Mesenchymal stem cell (in vitro differentiated cells and primary cell): Measurements from ENCODE around the gene PIK3IP1.

Source experiments
- DNase-seq: peaks from one replicate; pipeline ENCODE4 v3.0.0-alpha.2; 2013
- H2AFZ ChIP-seq: one replicate; pipeline ENCODE4 v1.6.1; 2013; ENCODE audit warnings: low read depth, mild to moderate bottlenecking, control low read depth, inconsistent platforms, low read length, moderate library complexity
- H2AK5ac ChIP-seq: 2 replicates; pipeline ENCODE4 v1.6.1; 2013; ENCODE audit warnings: low read length, moderate library complexity, mild to moderate bottlenecking, inconsistent platforms; ENCODE audit not compliant: severe bottlenecking
- H2BK120ac ChIP-seq: one replicate; pipeline ENCODE4 v1.6.1; 2013; ENCODE audit warnings: low read depth, mild to moderate bottlenecking, inconsistent platforms, low read length, moderate library complexity
- H2BK12ac ChIP-seq, 2 experiments: one replicate each; pipeline ENCODE4 v1.6.1; 2013; ENCODE audit warnings: inconsistent platforms in 2 of 2, low read length in 2 of 2, mild to moderate bottlenecking in 2 of 2, moderate library complexity in 2 of 2, control low read depth in 1 of 2
- H2BK15ac ChIP-seq: one replicate; pipeline ENCODE4 v1.6.1; 2013; ENCODE audit warnings: mild to moderate bottlenecking, low read depth, inconsistent platforms; ENCODE audit not compliant: poor library complexity, severe bottlenecking
- H2BK5ac ChIP-seq: 2 replicates; pipeline ENCODE4 v1.6.1; 2013; ENCODE audit warnings: low read depth, mild to moderate bottlenecking, low read length, control low read depth, inconsistent platforms; ENCODE audit not compliant: poor library complexity, severe bottlenecking
- H3K14ac ChIP-seq, 2 experiments: one replicate each; pipeline ENCODE4 v1.6.1; 2013; ENCODE audit warnings: inconsistent platforms in 2 of 2, low read length in 2 of 2, control low read depth in 1 of 2, mild to moderate bottlenecking in 1 of 2, moderate library complexity in 1 of 2
- H3K18ac ChIP-seq, 2 experiments: one replicate each; pipeline ENCODE4 v1.6.1; 2013; ENCODE audit warnings: inconsistent platforms in 2 of 2, low read length in 2 of 2, control low read depth in 1 of 2, low read depth in 1 of 2, mild to moderate bottlenecking in 1 of 2
- H3K23ac ChIP-seq, 2 experiments: one replicate each; pipeline ENCODE4 v1.6.1; 2013; ENCODE audit warnings: inconsistent platforms in 2 of 2, low read length in 2 of 2, mild to moderate bottlenecking in 2 of 2, moderate library complexity in 2 of 2, control low read depth in 1 of 2
- H3K27ac ChIP-seq: 2 replicates; pipeline ENCODE4 v1.5.1; 2013; ENCODE audit warnings: mild to moderate bottlenecking, moderate library complexity, low read length, control low read depth, inconsistent platforms; ENCODE audit not compliant: poor library complexity, severe bottlenecking
- H3K27me3 ChIP-seq, 2 experiments: 2 replicates each; pipeline versions ENCODE4 v1.6.1 to v1.7.0; 2013; ENCODE audit warnings: low read length in 2 of 2, mild to moderate bottlenecking in 2 of 2, moderate library complexity in 2 of 2, control low read depth in 1 of 2, inconsistent platforms in 1 of 2; ENCODE audit not compliant: control insufficient read depth in 1 of 2, insufficient read depth in 1 of 2
- H3K36me3 ChIP-seq, 2 experiments: 2 replicates each; pipeline versions ENCODE4 v1.6.1 to v1.7.0; 2013; ENCODE audit warnings: low read length in 2 of 2, control low read depth in 1 of 2, inconsistent platforms in 1 of 2, low read depth in 1 of 2, mild to moderate bottlenecking in 1 of 2; ENCODE audit not compliant: insufficient read depth in 2 of 2, control insufficient read depth in 1 of 2
- H3K4ac ChIP-seq, 2 experiments: one replicate each; pipeline ENCODE4 v1.6.1; 2013; ENCODE audit warnings: inconsistent platforms in 2 of 2, low read length in 2 of 2, mild to moderate bottlenecking in 2 of 2, moderate library complexity in 2 of 2, control low read depth in 1 of 2, low read depth in 1 of 2
- H3K4me1 ChIP-seq: 2 replicates; pipeline ENCODE4 v1.6.1; 2013; ENCODE audit warnings: low read depth, low read length, control low read depth; ENCODE audit not compliant: control insufficient read depth, insufficient read depth
- H3K4me2 ChIP-seq: 2 replicates; pipeline ENCODE4 v1.6.1; 2013; ENCODE audit warnings: low read length, mild to moderate bottlenecking, inconsistent platforms; ENCODE audit not compliant: poor library complexity, severe bottlenecking
- H3K4me3 ChIP-seq, 2 experiments: 2 replicates each; pipeline versions ENCODE4 v1.5.1 to v1.7.0; 2013; ENCODE audit warnings: low read length in 2 of 2, mild to moderate bottlenecking in 2 of 2, control low read depth in 1 of 2, low read depth in 1 of 2; ENCODE audit not compliant: insufficient read depth in 1 of 2
- H3K79me1 ChIP-seq: replicated peaks from 2 replicates; pipeline ENCODE4 v1.6.1; 2013; ENCODE audit warnings: mild to moderate bottlenecking, control low read depth, low read length, inconsistent platforms; ENCODE audit not compliant: poor library complexity, severe bottlenecking
- H3K9ac ChIP-seq: 2 replicates; pipeline ENCODE4 v1.7.0; 2013; ENCODE audit warnings: mild to moderate bottlenecking, low read length, moderate library complexity
- H3K9me3 ChIP-seq: 2 replicates; pipeline ENCODE4 v1.7.0; 2013; ENCODE audit warnings: mild to moderate bottlenecking, low read length; ENCODE audit not compliant: control insufficient read depth
- H4K8ac ChIP-seq: one replicate; pipeline ENCODE4 v1.6.1; 2013; ENCODE audit warnings: inconsistent platforms, mild to moderate bottlenecking, low read length, moderate library complexity
- H4K91ac ChIP-seq: one replicate; pipeline ENCODE4 v1.6.1; 2013; ENCODE audit warnings: mild to moderate bottlenecking, low read length, inconsistent platforms
- WGBS: methylation state at CpG from one replicate; pipeline ENCODE4 v1.1.7; 2013; ENCODE audit warnings: mixed read lengths; 5-methylcytosine and 5-hydroxymethylcytosine counted together

PIK3IP1 gene

GRCh38 chr22:31328544-31328960 lies 36.3 kb upstream of the PIK3IP1 start:
- H3K4me1 ChIP-seq, result peaks cover 22% of the 10 kb centered on the region
- H2BK5ac ChIP-seq, result no peak overlapping the region
- peaks cover 54 to 57% of the 10 kb centered on the region in 2 experiments for H3K36me3 ChIP-seq
- no peak overlapping the region for H3K4ac ChIP-seq
- no peak overlapping the region for H3K4me2 ChIP-seq
- no peak for DNase-seq
- H2AFZ ChIP-seq, result no peak overlapping the region
- H4K8ac ChIP-seq, result no peak overlapping the region
- H3K27me3 ChIP-seq, result no peaks in the 10 kb centered on the region
- H3K9me3 ChIP-seq, result no peaks in the 10 kb centered on the region
- H3K79me1 ChIP-seq, result peaks cover 20% of the 10 kb centered on the region
- H2AK5ac ChIP-seq, result peak overlapping the region; percentile 57
- H3K14ac ChIP-seq, result no peak overlapping the region
- WGBS, result 94% methylated on average over 13 of the region's 13 CpGs
- H3K23ac ChIP-seq, result no peak overlapping the region
- no peak overlapping the region for H2BK120ac ChIP-seq
- no peak overlapping the region for H2BK12ac ChIP-seq
- no peak overlapping the region for H3K9ac ChIP-seq
- H3K4me3 ChIP-seq, result no peak overlapping the region
- no peak overlapping the region for H2BK15ac ChIP-seq
- H3K18ac ChIP-seq, result no peak overlapping the region
- no peak overlapping the region for H4K91ac ChIP-seq
- peak overlapping the region; percentile 48 for H3K27ac ChIP-seq

- no peak overlapping the region for H3K4me3 ChIP-seq
- no peak overlapping the region for H2BK120ac ChIP-seq
- H3K36me3 ChIP-seq, result peaks cover 52 to 53% of the 10 kb centered on the region in 2 experiments
- H3K4me2 ChIP-seq, result no peak overlapping the region
- H3K18ac ChIP-seq, result no peak overlapping the region
- no peak overlapping the region for H2BK5ac ChIP-seq
- no peak overlapping the region for H3K4ac ChIP-seq
- H2BK12ac ChIP-seq, result no peak overlapping the region
- H3K27ac ChIP-seq, result peak overlapping the region; percentile 48
- no peak overlapping the region for H2BK15ac ChIP-seq
- no peak overlapping the region for H4K91ac ChIP-seq
- no peak overlapping the region for H4K8ac ChIP-seq
- H3K4me1 ChIP-seq, result peaks cover 22% of the 10 kb centered on the region
- H3K14ac ChIP-seq, result no peak overlapping the region
- no peak overlapping the region for H2AFZ ChIP-seq
- H3K27me3 ChIP-seq, result no peaks in the 10 kb centered on the region
- no peak overlapping the region for H3K9ac ChIP-seq
- peaks cover 20% of the 10 kb centered on the region for H3K79me1 ChIP-seq
- DNase-seq, result no peak
- H3K9me3 ChIP-seq, result no peaks in the 10 kb centered on the region
- no peak overlapping the region for H2AK5ac ChIP-seq
- H3K23ac ChIP-seq, result no peak overlapping the region
- WGBS, result 87% methylated on average over 9 of the region's 9 CpGs
These were observed 35.7 kb upstream of the PIK3IP1 start for GRCh38 chr22:31327806-31328543.

- Histone ChIP-seq H2BK15ac (no peak overlapping the region), H3K4me3 (no peak overlapping the region), H3K9me3 (no peaks in the 10 kb centered on the region), H3K36me3 (peaks cover 43 to 45% of the 10 kb centered on the region in 2 experiments), H2AK5ac (no peak overlapping the region), H2BK12ac (no peak overlapping the region), H3K79me1 (peaks cover 15% of the 10 kb centered on the region), H3K27ac (no peak overlapping the region), H3K14ac (no peak overlapping the region), H3K27me3 (no peaks in the 10 kb centered on the region), H3K4me2 (no peak overlapping the region), H3K4ac (no peak overlapping the region), H3K23ac (no peak overlapping the region), H3K4me1 (peaks cover 20% of the 10 kb centered on the region), H3K18ac (no peak overlapping the region), H2BK5ac (no peak overlapping the region), H4K8ac (no peak overlapping the region), H3K9ac (no peak overlapping the region), H4K91ac (no peak overlapping the region), H2BK120ac (no peak overlapping the region), H2AFZ (no peak overlapping the region)
- DNase-seq, result no peak
- WGBS, result 95% methylated on average over 9 of the region's 9 CpGs
These were observed 34.6 kb upstream of the PIK3IP1 start for GRCh38 chr22:31326877-31327276.

- H3K14ac ChIP-seq, result no peak overlapping the region
- no peak overlapping the region for H2BK15ac ChIP-seq
- no peak overlapping the region for H3K27ac ChIP-seq
- no peak overlapping the region for H3K9ac ChIP-seq
- no peak overlapping the region for H3K23ac ChIP-seq
- H3K79me1 ChIP-seq, result peaks cover 8% of the 10 kb centered on the region
- no peak overlapping the region for H2BK5ac ChIP-seq
- H2AK5ac ChIP-seq, result no peak overlapping the region
- H2BK12ac ChIP-seq, result no peak overlapping the region
- 96% methylated on average over 7 of the region's 8 CpGs for WGBS
- no peak overlapping the region for H3K4ac ChIP-seq
- H3K18ac ChIP-seq, result no peak overlapping the region
- H3K4me3 ChIP-seq, result no peak overlapping the region
- no peak overlapping the region for H2AFZ ChIP-seq
- no peak overlapping the region for H4K8ac ChIP-seq
- H3K36me3 ChIP-seq, result peaks cover 29 to 35% of the 10 kb centered on the region in 2 experiments
- H2BK120ac ChIP-seq, result no peak overlapping the region
- H3K27me3 ChIP-seq, result no peaks in the 10 kb centered on the region
- no peak for DNase-seq
- H3K9me3 ChIP-seq, result no peaks in the 10 kb centered on the region
- H3K4me1 ChIP-seq, result peaks cover 14% of the 10 kb centered on the region
- no peak overlapping the region for H3K4me2 ChIP-seq
- no peak overlapping the region for H4K91ac ChIP-seq
These were observed 31.6 kb upstream of the PIK3IP1 start for GRCh38 chr22:31323578-31324550.
